ENCODE results near the gene EIF2A. TPM values are rescaled to one million over a fixed set of nuclear protein-coding genes. Genes with fewer than 3 reads are reported as not detected.

The EIF2A gene
- total and polyA plus RNA-seq, 2 donors (not counting 1 experiment from before 2014, with no cell fraction given), result 128 to 167 TPM

- Histone ChIP-seq H2AFZ (ENCODE audit: low read length) (no peak overlapping the region), H3K27ac (ENCODE audit: insufficient read depth, low read length) (peak overlapping the region; percentile 95), H3K36me3 (ENCODE audit: control insufficient read depth, insufficient read depth, low read length) (no peaks in the 10 kb centered on the region), H3K9ac (ENCODE audit: insufficient read depth, low read length) (peak overlapping the region; percentile 97), H4K20me1 (ENCODE audit: control insufficient read depth, extremely low read depth, insufficient read depth, low read length) (peaks cover 1% of the 10 kb centered on the region), H3K4me1 (ENCODE audit: control insufficient read depth, extremely low read depth, insufficient read depth, low read length) (peaks cover 2% of the 10 kb centered on the region), H3K9me3 (ENCODE audit: control insufficient read depth, insufficient read depth, low read depth, low read length) (no peaks in the 10 kb centered on the region), H3K4me3 (replicated peaks in 1 of 4; ENCODE audit: control extremely low read depth in 1 of 4, insufficient read depth in 1 of 4, low read depth in 3 of 4, low read length in 4 of 4) (peak overlapping the region; percentile 77 to 97 (median 93)), H3K79me2 (ENCODE audit: control insufficient read depth, insufficient read depth, low read length) (peaks cover 75% of the 10 kb centered on the region), H3K4me2 (ENCODE audit: extremely low read depth, insufficient read depth, low read length) (peak overlapping the region; percentile 97), H3K27me3 (ENCODE audit: control insufficient read depth, insufficient read depth, low read length) (no peaks in the 10 kb centered on the region)
- peak; percentile 15 to 24 for DNase-seq (ENCODE audit: low read depth in 2 of 2)
- TF ChIP-seq EZH2 (IDR thresholded peaks at IDR 0.05; ENCODE audit: low read length, missing control alignments) (no peak), CTCF (conservative IDR thresholded peaks at IDR 0.05 in 1 of 2, IDR thresholded peaks at IDR 0.05 in 1 of 2; ENCODE audit: low read depth in 1 of 2, low read length in 2 of 2) (no peak)
Measured at GRCh38 chr3:150545419-150546225, 965 bp upstream of the EIF2A start.

- TF ChIP-seq EZH2 (IDR thresholded peaks at IDR 0.05; ENCODE audit: low read length, missing control alignments) (no peak), CTCF (conservative IDR thresholded peaks at IDR 0.05 in 1 of 2, IDR thresholded peaks at IDR 0.05 in 1 of 2; ENCODE audit: low read depth in 1 of 2, low read length in 2 of 2) (no peak)
- Histone ChIP-seq H3K27ac (ENCODE audit: insufficient read depth, low read length) (peak overlapping the region; percentile 95), H3K4me2 (ENCODE audit: extremely low read depth, insufficient read depth, low read length) (peak overlapping the region; percentile 67), H3K9me3 (ENCODE audit: control insufficient read depth, insufficient read depth, low read depth, low read length) (no peaks in the 10 kb centered on the region), H2AFZ (ENCODE audit: low read length) (no peak overlapping the region), H3K79me2 (ENCODE audit: control insufficient read depth, insufficient read depth, low read length) (peaks cover 80% of the 10 kb centered on the region), H3K9ac (ENCODE audit: insufficient read depth, low read length) (peak overlapping the region; percentile 80), H3K4me3 (replicated peaks in 1 of 4; ENCODE audit: control extremely low read depth in 1 of 4, insufficient read depth in 1 of 4, low read depth in 3 of 4, low read length in 4 of 4) (peak overlapping the region; percentile 69 to 94 (median 84)), H4K20me1 (ENCODE audit: control insufficient read depth, extremely low read depth, insufficient read depth, low read length) (peaks cover 1% of the 10 kb centered on the region), H3K27me3 (ENCODE audit: control insufficient read depth, insufficient read depth, low read length) (no peaks in the 10 kb centered on the region), H3K36me3 (ENCODE audit: control insufficient read depth, insufficient read depth, low read length) (no peaks in the 10 kb centered on the region), H3K4me1 (ENCODE audit: control insufficient read depth, extremely low read depth, insufficient read depth, low read length) (peaks cover 2% of the 10 kb centered on the region)
- DNase-seq (ENCODE audit: low read depth in 2 of 2), result peak; percentile 19 to 81
Measured at GRCh38 chr3:150547045-150547741, 606 bp downstream of the EIF2A start.

- no peak for DNase-seq (ENCODE audit: low read depth in 2 of 2)
- H3K4me3 ChIP-seq (replicated peaks in 1 of 4; ENCODE audit: control extremely low read depth in 1 of 4, insufficient read depth in 1 of 4, low read depth in 3 of 4, low read length in 4 of 4), result no peak overlapping the region
- peaks cover 20% of the 10 kb centered on the region for H3K79me2 ChIP-seq (ENCODE audit: control insufficient read depth, insufficient read depth, low read length)
- no peaks in the 10 kb centered on the region for H3K4me1 ChIP-seq (ENCODE audit: control insufficient read depth, extremely low read depth, insufficient read depth, low read length)
- no peaks in the 10 kb centered on the region for H3K27me3 ChIP-seq (ENCODE audit: control insufficient read depth, insufficient read depth, low read length)
- H4K20me1 ChIP-seq (ENCODE audit: control insufficient read depth, extremely low read depth, insufficient read depth, low read length), result no peaks in the 10 kb centered on the region
- TF ChIP-seq CTCF (conservative IDR thresholded peaks at IDR 0.05 in 1 of 2, IDR thresholded peaks at IDR 0.05 in 1 of 2; ENCODE audit: low read depth in 1 of 2, low read length in 2 of 2), result no peak
- TF ChIP-seq EZH2 (IDR thresholded peaks at IDR 0.05; ENCODE audit: low read length, missing control alignments), result no peak
- H3K36me3 ChIP-seq (ENCODE audit: control insufficient read depth, insufficient read depth, low read length), result peaks cover 1% of the 10 kb centered on the region
- H3K9me3 ChIP-seq (ENCODE audit: control insufficient read depth, insufficient read depth, low read depth, low read length), result no peaks in the 10 kb centered on the region
- H3K27ac ChIP-seq (ENCODE audit: insufficient read depth, low read length), result no peak overlapping the region
- H3K9ac ChIP-seq (ENCODE audit: insufficient read depth, low read length), result no peak overlapping the region
- no peak overlapping the region for H3K4me2 ChIP-seq (ENCODE audit: extremely low read depth, insufficient read depth, low read length)
- H2AFZ ChIP-seq (ENCODE audit: low read length), result no peak overlapping the region
Measured at GRCh38 chr3:150555859-150556436, 9.4 kb downstream of the EIF2A start.
